Endothelial cell (in vitro differentiated cells): ENCODE results near the gene BEX1. TPM values are rescaled to one million over a fixed set of nuclear protein-coding genes. Genes with fewer than 3 reads are reported as not detected.
"Not testable (repeated sequence)": the region's sequence is repeated elsewhere in the genome, so short reads cannot be mapped to it uniquely, and the experiment has no call there.

ENCODE experiments used
- DNase-seq: peaks from one replicate; pipeline ENCODE4 v3.0.0; 2021; ENCODE audit warnings: low spot score
- H3K27ac Mint-ChIP-seq: one replicate; pipeline ENCODE4 v1.8.0; 2021; ENCODE audit warnings: mixed read lengths, inconsistent platforms; ENCODE audit not compliant: unreplicated experiment
- H3K27me3 Mint-ChIP-seq: one replicate; pipeline ENCODE4 v1.8.0; 2021; ENCODE audit warnings: mild to moderate bottlenecking, moderate library complexity, mixed read lengths, inconsistent platforms; ENCODE audit not compliant: unreplicated experiment
- H3K36me3 Mint-ChIP-seq: one replicate; pipeline ENCODE4 v1.8.0; 2021; ENCODE audit warnings: mild to moderate bottlenecking, low read depth, mixed read lengths, inconsistent platforms; ENCODE audit not compliant: unreplicated experiment
- H3K4me1 Mint-ChIP-seq: one replicate; pipeline ENCODE4 v1.8.0; 2021; ENCODE audit warnings: mild to moderate bottlenecking, mixed read lengths, inconsistent platforms; ENCODE audit not compliant: unreplicated experiment
- H3K4me3 Mint-ChIP-seq: one replicate; pipeline ENCODE4 v1.8.0; 2021; ENCODE audit warnings: mild to moderate bottlenecking, mixed read lengths, inconsistent platforms; ENCODE audit not compliant: unreplicated experiment
- H3K9me3 Mint-ChIP-seq: one replicate; pipeline ENCODE4 v1.8.0; 2021; ENCODE audit warnings: mixed read lengths, inconsistent platforms; ENCODE audit not compliant: unreplicated experiment
- long read RNA-seq: library from polyadenylated mRNA; unstranded; transcript quantifications from one replicate; pipeline ENCODE4 v2.0.0, GENCODE V29; 2020; ENCODE audit not compliant: unreplicated experiment
- total RNA-seq: library from RNA; stranded (reverse); fragmentation: NEBNext Ultra II Directional; extraction: Animal tissue kit (Norgen Biotek cat#: 25700); gene quantifications from one replicate; pipeline ENCODE4 v1.2.1, GENCODE V29; 2021; ENCODE audit not compliant: unreplicated experiment
- TF ChIP-seq, protein P1 (sequence below): fragments of 200-600 bp; sonication (generic); IDR thresholded peaks from one replicate; pipeline ENCODE4 v1.5.0; 2021; ENCODE audit warnings: antibody characterized with exemption; ENCODE audit not compliant: unreplicated experiment

BEX1 gene
- total RNA-seq, result 60.3 TPM
- long read RNA-seq, transcript BEX1-201 (3 exons, 864 nt), result major isoform, 34 of 41 reads
- long read RNA-seq, partial matches to known transcripts, result 6 of 41 reads
- long read RNA-seq, other reads (novel, unspliced or antisense), result 1 of 41 reads

DNA sequence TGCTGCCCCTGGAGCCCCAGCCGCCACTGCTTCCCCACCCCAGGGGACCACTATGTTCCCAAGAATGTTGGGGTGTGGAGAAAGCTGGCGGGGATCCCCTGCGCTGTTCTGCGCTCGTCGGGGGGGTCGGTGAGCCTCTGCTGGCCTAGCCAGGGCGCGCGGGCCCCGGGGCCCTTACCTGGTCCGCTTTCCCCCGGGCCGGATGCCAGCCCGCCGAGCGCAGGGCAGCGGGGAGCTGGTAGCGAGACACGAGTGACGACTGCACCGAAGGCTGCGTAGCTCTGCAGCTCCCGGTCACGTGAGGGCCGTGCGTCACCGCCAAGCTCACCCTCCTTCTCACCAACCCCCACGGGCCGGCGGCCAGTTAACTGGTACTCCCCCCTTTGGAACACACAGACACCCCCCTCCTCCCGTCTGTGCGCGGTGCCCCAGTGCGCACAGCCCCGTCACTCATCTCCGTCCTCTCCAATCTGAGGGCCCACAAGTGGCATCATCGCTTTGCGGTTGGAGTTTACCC, at the start of gene BEX1:
TSS of gene BEX1 (minus strand) at position 254 of the 517 bp plus-strand sequence. CDS start 897 bp downstream, outside the sequence.
- no peaks in the 10 kb centered on the region for H3K36me3 Mint-ChIP-seq
- H3K27ac Mint-ChIP-seq, result no peak within 1 kb of the TSS
- no peaks in the 10 kb centered on the region for H3K27me3 Mint-ChIP-seq
- DNase-seq, result peak; percentile 33
- H3K4me1 Mint-ChIP-seq, result no peaks in the 10 kb centered on the region
- TF ChIP-seq, protein P1, sequence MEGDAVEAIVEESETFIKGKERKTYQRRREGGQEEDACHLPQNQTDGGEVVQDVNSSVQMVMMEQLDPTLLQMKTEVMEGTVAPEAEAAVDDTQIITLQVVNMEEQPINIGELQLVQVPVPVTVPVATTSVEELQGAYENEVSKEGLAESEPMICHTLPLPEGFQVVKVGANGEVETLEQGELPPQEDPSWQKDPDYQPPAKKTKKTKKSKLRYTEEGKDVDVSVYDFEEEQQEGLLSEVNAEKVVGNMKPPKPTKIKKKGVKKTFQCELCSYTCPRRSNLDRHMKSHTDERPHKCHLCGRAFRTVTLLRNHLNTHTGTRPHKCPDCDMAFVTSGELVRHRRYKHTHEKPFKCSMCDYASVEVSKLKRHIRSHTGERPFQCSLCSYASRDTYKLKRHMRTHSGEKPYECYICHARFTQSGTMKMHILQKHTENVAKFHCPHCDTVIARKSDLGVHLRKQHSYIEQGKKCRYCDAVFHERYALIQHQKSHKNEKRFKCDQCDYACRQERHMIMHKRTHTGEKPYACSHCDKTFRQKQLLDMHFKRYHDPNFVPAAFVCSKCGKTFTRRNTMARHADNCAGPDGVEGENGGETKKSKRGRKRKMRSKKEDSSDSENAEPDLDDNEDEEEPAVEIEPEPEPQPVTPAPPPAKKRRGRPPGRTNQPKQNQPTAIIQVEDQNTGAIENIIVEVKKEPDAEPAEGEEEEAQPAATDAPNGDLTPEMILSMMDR, result no peak
- H3K4me3 Mint-ChIP-seq, result peak within 1 kb of the TSS; percentile 82
- no peaks in the 10 kb centered on the region for H3K9me3 Mint-ChIP-seq

DNA sequence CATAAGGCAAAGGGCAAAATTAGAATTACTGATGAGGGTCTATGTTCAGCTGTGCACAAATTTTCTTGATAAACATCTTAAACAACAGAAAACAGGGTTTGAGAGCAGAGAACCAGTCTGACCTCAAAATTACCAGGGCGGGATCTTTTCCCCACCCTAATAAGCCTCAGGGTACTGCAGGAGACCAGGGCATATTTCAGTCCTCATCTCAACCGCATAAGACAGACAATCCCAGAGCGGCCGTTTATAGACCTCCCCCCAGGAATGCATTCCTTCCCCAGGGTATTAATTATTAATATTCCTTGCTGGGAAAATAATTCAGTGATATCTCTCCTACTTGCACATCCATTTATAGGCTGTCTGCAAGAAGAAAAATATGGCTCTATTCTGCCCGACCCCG, 45.5 kb upstream of the BEX1 start:
- DNase-seq, H3K4me1 Mint-ChIP-seq, H3K27ac Mint-ChIP-seq, H3K4me3 Mint-ChIP-seq, H3K9me3 Mint-ChIP-seq, H3K27me3 Mint-ChIP-seq: not testable (repeated sequence)
- peaks cover 11% of the 10 kb centered on the region for H3K36me3 Mint-ChIP-seq

DNA sequence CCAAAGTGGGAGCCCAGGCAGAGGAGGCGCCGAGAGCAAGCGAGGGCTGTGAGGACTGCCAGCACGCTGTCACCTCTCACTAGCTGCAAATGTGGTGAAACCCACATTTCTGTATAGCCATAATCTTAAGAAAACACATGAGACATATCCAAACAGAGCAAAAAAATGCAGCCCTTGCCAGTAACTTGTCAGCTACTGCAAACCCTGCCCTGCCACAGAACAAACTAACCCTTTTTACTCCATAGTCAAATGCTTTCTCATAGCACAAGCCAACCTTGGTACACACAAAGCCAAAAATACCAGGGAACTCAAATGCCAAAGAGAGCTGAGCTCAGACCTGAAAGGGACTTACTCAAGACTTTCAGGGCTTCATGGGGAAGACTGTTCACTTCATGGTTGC, 43.9 kb upstream of the BEX1 start:
- Mint-ChIP-seq H3K4me1 (no peaks in the 10 kb centered on the region), H3K36me3 (peaks cover 11% of the 10 kb centered on the region), H3K27ac (no peak overlapping the region), H3K9me3 (no peaks in the 10 kb centered on the region), H3K4me3 (peak overlapping the region; percentile 45), H3K27me3 (no peaks in the 10 kb centered on the region)
- TF ChIP-seq, protein P1, result no peak
- no peak for DNase-seq

DNA sequence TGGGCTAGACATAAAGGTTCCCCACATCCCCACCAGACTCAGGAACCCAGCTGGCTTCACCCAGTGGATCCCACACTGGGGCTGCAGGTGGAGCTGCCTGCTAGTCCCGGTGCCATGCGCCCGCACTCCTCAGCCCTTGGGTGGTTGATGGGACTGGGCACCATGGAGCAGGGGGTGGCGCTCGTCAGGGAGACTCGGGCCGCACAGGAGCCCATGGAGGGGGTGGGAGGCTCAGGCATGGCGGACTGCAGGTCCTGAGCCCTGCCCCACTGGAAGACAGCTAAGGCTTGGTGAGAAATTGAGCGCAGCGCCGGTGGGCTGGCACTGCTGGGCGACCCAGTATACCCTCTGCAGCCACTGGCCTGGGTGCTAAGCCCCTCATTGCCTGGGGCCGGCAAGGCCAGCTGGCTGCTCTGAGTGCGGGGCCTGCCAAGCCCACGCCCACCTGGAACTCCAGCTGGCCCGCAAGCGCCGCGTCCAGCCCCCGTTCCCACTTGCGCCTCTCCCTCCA, 43.3 kb upstream of the BEX1 start:
- not testable (repeated sequence) for H3K27ac Mint-ChIP-seq, DNase-seq, H3K9me3 Mint-ChIP-seq, H3K27me3 Mint-ChIP-seq, H3K4me1 Mint-ChIP-seq, H3K4me3 Mint-ChIP-seq
- peaks cover 11% of the 10 kb centered on the region for H3K36me3 Mint-ChIP-seq

DNA sequence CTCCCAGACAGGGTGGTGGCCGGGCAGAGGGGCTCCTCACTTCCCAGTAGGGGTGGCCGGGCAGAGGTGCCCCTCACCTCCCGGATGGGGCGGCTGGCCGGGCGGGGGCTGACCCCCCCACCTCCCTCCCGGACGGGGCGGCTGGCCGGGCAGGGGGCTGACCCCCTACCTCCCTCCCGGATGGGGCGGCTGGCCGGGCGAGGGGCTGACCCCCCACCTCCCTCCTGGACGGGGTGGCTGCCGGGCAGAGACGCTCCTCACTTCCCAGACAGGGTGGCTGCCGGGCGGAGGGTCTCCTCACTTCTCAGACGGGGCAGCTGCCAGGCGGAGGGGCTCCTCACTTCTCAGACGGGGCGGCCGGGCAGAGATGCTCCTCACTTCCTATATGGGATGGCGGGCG, 40.4 kb upstream of the BEX1 start:
- H3K4me3 Mint-ChIP-seq, H3K4me1 Mint-ChIP-seq, H3K27me3 Mint-ChIP-seq, DNase-seq, H3K9me3 Mint-ChIP-seq, H3K27ac Mint-ChIP-seq: not testable (repeated sequence)
- H3K36me3 Mint-ChIP-seq, result peaks cover 11% of the 10 kb centered on the region

DNA sequence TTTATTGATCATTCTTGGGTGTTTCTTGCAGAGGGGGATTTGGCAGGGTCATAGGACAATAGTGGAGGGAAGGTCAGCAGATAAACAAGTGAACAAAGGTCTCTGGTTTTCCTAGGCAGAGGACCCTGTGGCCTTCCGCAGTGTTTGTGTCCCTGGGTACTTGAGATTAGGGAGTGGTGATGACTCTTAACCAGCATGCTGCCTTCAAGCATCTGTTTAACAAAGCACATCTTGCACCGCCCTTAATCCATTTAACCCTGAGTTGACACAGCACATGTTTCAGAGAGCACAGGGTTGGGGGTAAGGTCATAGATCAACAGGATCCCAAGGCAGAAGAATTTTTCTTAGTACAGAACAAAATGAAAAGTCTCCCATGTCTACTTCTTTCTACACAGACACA, 39.9 kb upstream of the BEX1 start:
- not testable (repeated sequence) for H3K27me3 Mint-ChIP-seq, H3K27ac Mint-ChIP-seq, H3K36me3 Mint-ChIP-seq, H3K4me3 Mint-ChIP-seq, H3K9me3 Mint-ChIP-seq, H3K4me1 Mint-ChIP-seq, DNase-seq

DNA sequence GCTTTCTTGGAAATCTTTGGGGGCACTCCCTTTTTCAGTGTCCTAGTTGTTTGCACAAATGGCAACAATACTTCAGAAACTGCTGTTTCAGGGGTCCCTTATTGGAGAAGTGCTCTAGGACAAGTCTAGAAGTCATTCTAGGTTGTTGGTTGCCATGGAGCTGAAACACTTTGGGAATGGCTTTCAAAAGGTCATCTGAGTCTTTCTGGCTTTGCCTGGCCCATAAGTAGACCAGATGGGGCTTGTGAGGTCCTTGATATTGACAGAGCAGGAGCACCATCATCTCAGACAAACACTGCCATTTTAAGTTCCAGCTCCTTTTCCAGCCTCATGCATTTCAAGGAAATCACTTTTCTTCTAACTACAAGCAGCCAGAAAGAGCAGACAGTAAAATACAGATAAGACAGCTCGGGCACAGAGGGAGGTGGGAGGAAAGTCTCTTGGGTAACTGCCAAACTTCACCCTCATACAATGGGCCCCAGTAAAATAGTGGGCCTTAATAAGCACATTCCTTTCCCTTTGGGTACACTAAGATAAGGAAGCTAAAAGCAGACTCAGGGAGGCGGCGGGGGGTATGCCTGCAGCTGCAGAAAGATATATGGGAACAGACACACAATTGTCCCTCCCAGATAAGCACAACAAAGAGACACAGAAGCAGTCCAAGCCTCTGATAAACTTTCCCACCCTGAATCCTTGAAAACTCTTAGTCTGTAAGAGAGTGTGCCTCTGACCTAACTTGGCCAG, 37.5 kb upstream of the BEX1 start:
- TF ChIP-seq, protein P1, result no peak
- DNase-seq, result no peak
- no peaks in the 10 kb centered on the region for H3K36me3 Mint-ChIP-seq
- no peaks in the 10 kb centered on the region for H3K27me3 Mint-ChIP-seq
- no peak overlapping the region for H3K4me3 Mint-ChIP-seq
- H3K9me3 Mint-ChIP-seq, result no peaks in the 10 kb centered on the region
- peak overlapping the region; percentile 91 for H3K27ac Mint-ChIP-seq
- H3K4me1 Mint-ChIP-seq, result peaks cover 3% of the 10 kb centered on the region
